GM18907 (cell line): ENCODE measurements around the gene SLC25A41.

Experiments used
- ATAC-seq: cut with Tn5 transposase; IDR thresholded peaks from one replicate; pipeline ENCODE4 v1.9.1; 2021; ENCODE audit warnings: mild to moderate bottlenecking, moderate library complexity; ENCODE audit not compliant: unreplicated experiment

SLC25A41 gene

DNA sequence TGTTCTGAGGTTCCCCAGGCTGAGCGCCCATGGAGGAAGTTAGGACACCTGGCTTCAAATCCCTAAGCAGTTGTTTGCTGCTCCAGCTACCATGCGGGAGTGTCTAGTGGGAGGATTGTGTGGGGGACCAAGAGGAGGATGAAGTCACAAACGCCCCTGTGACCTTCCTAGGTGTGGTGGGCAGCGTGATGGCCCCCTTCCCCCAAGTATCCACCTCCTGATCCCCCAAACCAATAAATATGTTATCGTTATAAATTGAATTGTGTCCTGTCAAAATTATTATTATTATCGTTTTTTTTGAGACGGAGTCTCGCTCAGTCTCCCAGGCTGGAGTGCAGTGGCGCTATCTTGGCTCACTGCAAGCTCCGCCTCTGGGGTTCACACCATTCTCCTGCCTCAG lies at the start of gene SLC25A41:
Gene SLC25A41 (minus strand): TSS at position 101 of the 400 bp plus-strand sequence. CDS start 70 bp downstream, at position 31.
- ATAC-seq, result no peak

- no peak for ATAC-seq
Observed at GRCh38 chr19:6483235-6483634, 49.7 kb upstream of the SLC25A41 start.

DNA sequence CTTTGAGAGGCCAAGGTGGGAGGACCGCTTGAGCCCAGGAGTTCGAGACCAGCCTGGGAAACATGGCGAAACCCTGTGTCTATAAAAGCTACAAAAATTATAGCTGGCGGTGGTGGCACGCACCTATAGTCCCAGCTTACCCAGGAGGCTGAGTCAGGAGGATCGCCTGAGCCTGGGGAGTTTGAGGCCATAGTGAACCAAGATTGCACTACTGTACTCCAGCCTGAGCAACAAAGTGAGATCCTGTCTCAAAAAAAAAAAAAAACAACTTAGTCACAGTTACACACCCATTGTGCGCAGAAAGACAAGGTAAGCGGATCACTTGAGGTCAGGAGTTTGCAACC lies 48.8 kb upstream of the SLC25A41 start:
- no peak for ATAC-seq

GRCh38 chr19:6481541-6482342 lies 48.2 kb upstream of the SLC25A41 start, which contains the start of gene DENND1C:
Gene DENND1C, minus strand, starts transcription at chr19:6481787. Its CDS starts 92 bp downstream, at chr19:6481695.
- ATAC-seq, result peak; percentile 67

DNA sequence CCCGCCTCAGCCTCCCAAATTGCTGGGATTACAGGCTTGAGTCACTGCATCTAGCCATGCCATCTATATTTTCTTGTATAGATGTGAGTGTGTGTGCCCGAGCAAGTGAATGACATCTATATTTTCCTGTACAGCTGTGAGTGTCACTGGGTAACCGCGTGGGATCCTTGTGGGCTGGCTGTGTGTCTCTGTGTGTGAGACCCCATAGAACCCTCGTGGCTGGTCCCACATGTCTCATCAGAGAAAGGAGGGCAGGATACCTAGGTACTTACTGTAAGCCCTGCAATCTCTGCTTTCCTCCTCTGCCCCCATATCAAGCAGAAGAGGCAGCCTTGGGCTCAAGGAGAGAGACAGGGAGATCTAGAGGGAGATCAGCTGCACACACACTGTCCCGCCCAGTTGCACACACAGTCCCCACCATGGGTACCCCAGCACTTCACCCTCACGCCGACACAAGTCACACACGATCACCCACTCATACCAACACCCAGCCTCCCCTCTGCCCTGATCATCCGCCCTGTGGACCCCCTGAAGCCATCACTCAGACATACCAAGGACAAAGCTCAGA lies 47.4 kb upstream of the SLC25A41 start:
- ATAC-seq, result peak; percentile 10

- no peak for ATAC-seq
Observed at GRCh38 chr19:6479836-6480398, 46.4 kb upstream of the SLC25A41 start.

GRCh38 chr19:6478815-6479214 lies 45.3 kb upstream of the SLC25A41 start:
- no peak for ATAC-seq

GRCh38 chr19:6476896-6477431 lies 43.4 kb upstream of the SLC25A41 start:
- ATAC-seq, result no peak

DNA sequence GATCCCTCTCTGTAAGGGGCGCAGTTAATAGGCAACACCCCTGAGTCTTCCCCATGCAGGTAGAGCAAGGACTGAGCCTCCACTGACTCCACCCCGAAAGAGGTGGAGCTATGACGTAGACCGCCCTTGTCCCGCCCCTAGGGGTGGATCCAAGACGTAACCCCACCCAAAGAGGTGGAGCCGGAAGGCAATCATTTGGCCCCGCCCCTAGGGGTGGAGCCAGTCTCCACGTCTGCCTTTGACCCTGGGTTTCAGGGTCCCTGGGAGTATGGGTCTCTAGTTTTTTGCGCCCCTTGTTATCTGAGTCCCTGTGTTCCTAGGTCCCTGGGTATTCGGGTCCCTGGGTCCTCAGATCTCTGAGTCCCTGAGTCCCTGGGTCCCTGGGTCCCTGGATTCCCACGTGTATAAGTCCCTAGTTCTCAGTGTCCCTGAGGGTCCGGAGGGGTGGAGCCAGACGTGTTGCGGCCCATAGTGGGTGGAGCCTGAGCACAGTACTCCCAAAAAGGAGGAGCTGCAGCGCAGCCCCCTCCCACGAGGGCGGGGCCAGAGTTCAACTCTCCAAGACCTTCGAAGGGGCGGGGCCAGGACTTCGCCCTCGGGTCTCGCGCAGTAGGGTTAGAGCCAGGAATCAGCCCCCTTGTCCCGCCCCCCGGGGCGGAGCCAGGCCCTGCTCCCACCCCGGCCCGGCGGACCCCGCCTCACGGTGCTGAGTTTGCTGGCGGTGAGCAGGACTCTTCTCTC lies 42.8 kb upstream of the SLC25A41 start:
- ATAC-seq, result no peak

GRCh38 chr19:6475321-6476108 lies 42.0 kb upstream of the SLC25A41 start:
- ATAC-seq, result no peak

- no peak for ATAC-seq
Observed at GRCh38 chr19:6473647-6474046, 40.1 kb upstream of the SLC25A41 start.

DNA sequence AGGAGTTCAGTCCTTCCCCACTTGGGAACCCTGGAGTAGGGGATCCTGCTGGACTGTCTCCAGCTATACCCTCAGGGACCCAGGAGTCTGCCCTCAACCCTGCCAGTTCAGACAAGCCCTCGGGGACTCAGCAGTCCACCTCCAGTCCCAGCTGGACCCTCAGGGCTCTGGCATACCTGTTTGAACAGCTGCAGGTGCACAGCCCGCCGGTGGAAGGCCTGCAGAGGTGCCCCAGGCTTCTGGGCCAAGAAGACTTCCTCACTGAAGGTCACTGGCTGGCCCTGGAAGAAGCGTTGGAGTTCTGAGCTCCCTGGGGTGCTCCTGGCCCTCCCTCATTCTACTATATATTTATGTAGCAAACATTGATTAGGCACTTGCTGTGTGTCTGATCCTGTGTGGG lies 39.1 kb upstream of the SLC25A41 start:
- ATAC-seq, result no peak

DNA sequence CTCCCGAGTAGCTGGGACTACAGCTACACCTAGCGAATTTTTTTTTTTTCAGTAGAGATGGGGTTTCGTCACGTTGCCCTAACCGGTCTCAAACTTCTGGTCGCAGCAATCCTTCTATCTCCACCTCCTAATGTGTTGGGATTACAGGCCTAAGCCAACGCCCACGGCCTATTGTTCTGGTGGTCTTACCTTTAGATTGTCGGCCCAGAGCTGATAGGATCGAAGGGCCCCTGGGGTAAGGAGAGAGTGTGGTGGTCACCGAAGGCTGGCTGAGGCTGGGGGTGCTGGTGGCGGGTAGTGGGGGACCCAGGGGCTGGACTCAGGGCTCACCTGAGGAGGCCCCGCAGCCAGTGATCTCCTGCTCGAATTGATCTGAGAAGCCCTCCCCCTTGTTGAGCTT lies 37.5 kb upstream of the SLC25A41 start:
- ATAC-seq, result no peak

DNA sequence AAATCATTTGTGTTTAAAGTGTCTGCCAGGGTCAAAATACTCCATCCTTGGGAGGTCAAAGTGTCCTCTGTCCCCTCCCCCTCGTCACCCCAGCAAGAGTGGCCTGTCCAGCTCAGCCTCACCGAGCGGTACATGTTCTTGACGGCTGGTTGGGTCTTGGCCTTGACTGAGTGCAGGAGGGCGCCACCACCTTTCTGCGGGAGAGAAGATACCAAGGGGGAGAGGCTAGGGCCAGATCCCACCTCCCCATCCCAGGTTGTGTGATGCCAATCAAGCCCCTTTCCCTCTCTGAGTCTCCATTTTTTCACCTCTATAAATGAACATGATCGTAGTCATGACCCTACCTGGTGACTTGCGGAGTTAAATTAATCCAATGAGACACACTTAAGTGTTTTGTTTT lies 36.6 kb upstream of the SLC25A41 start:
- no peak for ATAC-seq

DNA sequence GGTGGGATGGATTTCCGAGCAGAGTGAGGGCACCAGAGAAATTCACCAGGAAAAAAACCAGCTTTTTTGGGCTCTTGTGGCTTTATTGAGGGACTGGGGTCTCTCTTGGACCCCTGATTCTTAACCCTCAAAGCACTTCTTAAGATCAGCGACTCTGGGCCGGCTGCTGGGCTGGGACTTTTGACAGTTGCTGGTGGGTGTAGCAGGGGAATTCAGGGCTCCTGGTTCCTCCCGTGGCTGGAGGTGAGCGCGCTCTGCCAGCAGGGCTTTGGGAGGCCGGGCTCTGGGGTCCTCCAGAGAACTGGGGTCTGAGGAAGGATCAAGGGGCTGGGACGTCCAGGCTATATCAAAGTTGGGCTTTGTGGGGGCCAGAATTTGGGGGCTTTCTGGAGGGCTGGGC lies 33.8 kb upstream of the SLC25A41 start:
- no peak for ATAC-seq

- no peak for ATAC-seq
Observed at GRCh38 chr19:6466526-6467248, 33.1 kb upstream of the SLC25A41 start.

DNA sequence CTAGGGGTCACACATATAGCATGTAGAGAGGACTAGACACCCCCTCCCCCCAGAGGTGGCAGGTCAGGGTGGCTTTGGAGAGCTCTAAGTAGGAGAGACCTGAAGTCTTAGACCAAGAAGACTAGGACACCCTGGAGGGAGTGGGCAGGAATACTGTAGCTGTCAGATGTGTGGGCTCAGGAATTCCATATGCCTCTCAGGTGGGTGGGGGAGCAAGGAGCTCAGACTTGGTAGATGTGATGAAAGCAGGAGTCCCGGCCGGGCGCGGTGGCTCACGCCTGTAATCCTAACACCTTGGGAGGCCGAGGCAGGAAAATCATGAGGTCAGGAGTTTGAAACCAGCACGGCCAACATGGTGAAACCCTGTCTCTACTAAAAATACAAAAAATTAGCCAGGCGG lies 32.1 kb upstream of the SLC25A41 start:
- ATAC-seq, result no peak

- ATAC-seq, result no peak
Observed at GRCh38 chr19:6465006-6465405, 31.4 kb upstream of the SLC25A41 start.

- no peak for ATAC-seq
Observed at GRCh38 chr19:6464070-6464873, 30.7 kb upstream of the SLC25A41 start, which contains the start of gene CRB3. Gene CRB3, plus strand, starts transcription at chr19:6464271. Its CDS starts 431 bp downstream, at chr19:6464702.
